ENCODE measurements around the gene HYAL4.
"Not testable (repeated sequence)": the region's sequence is repeated elsewhere in the genome, so short reads cannot be mapped to it uniquely, and the experiment has no call there.

HYAL4 gene

DNA sequence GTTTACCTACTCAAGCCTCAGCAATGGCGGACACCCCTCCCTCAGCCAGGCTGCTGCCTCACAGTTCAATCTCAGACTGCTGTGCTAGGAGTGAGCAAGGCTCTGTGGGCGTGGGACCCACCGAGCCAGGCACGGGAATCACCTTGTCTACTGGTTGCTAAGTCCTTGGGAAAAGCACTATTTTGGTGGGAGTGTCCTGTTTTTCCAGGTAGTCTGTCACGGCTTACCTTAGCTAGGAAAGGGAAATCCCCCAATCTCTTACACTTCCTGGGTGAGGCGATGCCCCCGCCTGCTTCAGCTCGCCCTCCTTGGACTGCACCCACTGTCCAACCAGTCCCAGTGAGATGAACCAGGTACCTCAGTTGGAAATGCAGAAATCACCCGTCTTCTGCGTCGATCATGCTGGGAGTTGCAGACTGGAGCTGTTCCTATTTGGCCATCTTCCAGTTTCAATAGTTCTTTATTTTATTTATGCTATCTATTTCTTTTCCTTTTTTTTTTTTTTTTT is at the start of gene HYAL4:
Gene HYAL4, plus strand, starts transcription at position 458 of the 508 bp plus-strand sequence. CDS start 23,105 bp downstream, outside the sequence.
- no peak for DNase-seq

- DNase-seq, result no peak
Observed at GRCh38 chr7:123795917-123796316, 49.1 kb upstream of the HYAL4 start.

DNA sequence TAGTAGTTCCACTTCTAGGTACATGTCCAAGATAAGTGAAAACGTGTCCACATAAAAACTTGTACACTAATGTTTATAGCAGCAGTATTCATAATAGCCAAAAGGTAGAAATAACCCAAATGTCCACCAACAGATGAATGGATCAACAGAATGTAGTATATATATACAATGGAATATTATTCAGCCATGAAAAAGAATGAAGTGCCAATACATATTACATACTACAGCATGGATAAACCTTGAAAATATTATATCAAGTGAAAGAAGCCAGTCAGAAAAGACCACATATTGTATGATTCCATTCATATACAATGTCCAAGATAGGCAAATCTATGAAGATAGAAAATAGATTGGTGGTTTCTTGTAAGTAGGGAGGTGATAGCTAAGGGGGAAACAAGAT is 48.4 kb upstream of the HYAL4 start:
- no peak for DNase-seq

- peak; percentile 29 for DNase-seq
Observed at GRCh38 chr7:123797673-123798531, 47.1 kb upstream of the HYAL4 start.

GRCh38 chr7:123798532-123799188 is 46.3 kb upstream of the HYAL4 start:
- DNase-seq, result no peak

DNA sequence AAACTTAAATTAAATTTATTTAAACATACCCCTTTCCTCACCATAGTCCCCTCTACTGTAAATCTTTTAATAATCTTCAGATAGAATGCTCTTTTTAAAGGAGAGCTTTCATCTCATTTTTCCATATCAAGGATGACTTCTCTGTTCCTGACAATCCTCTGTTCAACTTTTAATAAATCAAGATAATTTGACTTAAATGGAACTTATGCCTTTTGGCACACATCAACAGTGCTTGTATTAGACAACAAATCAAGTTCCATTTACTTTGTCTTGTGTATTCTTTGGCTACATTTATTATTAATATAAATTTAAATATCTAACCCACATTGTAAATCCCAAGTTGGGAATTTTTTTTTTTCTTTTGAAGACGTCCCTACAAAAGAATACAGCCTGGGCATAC is 42.7 kb upstream of the HYAL4 start:
- no peak for DNase-seq

DNA sequence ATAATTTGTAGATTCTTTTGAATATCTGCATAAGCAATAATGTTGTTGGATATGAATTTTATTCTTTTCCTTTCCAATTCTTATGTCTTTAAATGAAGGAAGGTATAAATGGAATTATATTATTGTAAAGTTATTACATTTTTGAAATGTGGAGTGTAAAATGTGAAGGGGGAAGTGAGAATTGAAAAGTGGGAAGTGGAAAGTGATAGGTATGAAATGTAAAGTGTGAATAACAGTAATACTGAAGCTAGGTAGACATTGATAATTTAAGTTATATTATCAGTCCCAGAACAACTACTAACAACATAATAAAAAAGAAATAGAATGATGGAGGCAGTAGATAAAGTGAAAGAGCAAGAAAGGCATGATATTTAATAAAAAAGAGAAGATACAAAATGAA is 39.7 kb upstream of the HYAL4 start:
- DNase-seq, result no peak

GRCh38 chr7:123809471-123809870 is 35.5 kb upstream of the HYAL4 start:
- no peak for DNase-seq

DNA sequence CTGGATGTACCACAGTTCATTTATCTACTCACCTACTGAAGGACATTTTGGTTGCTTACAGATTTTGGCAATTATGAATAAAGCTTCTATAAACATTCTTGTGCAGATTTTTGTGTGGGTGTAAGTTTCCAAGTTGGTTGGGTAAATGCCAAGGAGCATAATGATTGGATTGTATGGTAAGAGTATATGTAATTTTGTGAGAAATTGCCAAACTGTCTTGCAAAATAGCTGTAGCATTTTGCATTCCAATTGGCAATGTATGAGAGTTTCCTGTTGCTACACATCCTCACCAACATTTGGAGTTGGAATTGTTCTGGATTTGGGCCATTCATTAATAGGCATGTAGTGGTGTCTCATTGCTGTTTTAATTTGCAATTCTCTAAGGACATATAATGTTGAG is 33.9 kb upstream of the HYAL4 start:
- no peak for DNase-seq

- no peak for DNase-seq
Observed at GRCh38 chr7:123816916-123817315, 28.1 kb upstream of the HYAL4 start.

DNA sequence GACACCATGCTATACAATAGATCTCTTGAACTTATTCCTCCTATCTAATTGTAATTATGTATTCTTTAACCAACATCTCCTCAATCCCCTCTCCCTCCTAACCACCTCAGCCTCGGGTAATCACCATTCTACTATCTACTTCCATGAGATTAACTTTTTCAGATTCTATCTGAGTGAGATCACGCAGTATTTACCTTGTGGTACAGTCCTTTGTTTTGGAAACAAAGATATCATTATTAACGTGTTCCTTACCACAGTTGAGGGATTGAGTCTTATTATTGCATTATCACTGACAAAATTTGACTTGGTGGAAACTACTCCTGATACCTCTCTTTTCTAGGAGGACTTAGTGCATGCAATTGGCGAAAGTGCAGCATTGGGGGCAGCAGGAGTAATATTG is 26.0 kb upstream of the HYAL4 start:
- no peak for DNase-seq

GRCh38 chr7:123819795-123820194 is 25.2 kb upstream of the HYAL4 start:
- not testable (repeated sequence) for DNase-seq

GRCh38 chr7:123820864-123821263 is 24.1 kb upstream of the HYAL4 start:
- no peak for DNase-seq

DNA sequence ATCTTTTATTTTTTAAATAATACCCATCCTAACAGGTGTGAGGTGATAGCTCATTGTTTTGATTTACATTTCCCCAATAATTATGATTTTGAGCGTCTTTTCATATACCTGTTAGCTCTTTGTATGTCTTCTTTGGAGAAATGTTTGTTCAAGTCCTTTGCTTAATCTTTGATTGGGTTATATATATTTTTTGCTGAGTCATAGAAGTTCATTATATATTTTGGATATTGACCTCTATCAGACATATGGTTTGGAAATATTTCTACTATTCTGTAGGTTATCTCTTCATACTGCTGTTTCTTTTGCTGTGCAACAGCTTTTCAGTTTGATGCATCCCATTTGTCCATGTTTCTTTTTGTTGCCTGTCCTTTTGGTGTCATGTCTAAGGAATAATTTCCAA is 23.6 kb upstream of the HYAL4 start:
- no peak for DNase-seq

GRCh38 chr7:123823898-123824753 is 20.8 kb upstream of the HYAL4 start:
- peak; percentile 62 for DNase-seq

GRCh38 chr7:123824754-123825067 is 20.3 kb upstream of the HYAL4 start:
- DNase-seq, result no peak

DNA sequence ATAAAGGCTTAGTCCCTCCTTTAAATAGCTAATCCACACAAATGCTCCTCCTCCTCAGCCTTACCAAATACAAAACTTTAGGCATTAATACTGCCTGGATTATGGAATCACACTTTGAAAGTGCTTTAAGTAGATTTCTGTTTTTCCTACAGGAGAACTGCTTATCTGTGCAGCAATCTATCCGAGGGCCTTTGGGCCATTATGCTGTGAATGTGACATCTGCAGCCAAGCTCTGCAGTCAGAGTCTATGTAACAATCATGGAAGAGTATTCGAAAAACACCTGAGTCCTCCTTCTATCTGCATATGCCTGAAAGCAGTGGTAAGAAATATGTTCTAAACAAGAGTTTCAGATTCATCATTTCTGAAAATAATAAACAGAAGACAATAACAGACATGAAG is 16.2 kb upstream of the HYAL4 start:
- no peak for DNase-seq

GRCh38 chr7:123836656-123837055 is 8.3 kb upstream of the HYAL4 start:
- no peak for DNase-seq

DNA sequence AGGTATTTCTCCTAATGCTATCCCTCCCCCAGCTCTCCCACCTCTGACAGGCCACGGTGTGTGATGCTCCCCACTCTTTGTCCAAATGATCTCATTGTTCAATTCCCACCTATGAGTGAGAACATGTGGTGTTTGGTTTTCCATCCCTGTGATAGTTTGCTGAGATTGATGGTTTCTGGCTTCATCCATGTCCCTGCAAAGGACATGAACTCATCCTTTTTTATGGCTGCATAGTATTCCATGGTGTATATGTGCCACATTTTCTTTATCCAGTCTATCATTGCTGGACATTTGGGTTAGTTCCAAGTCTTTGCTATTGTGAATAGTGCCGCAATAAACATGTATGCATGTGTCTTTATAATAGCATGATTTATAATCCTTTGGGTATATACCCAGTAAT is 5.9 kb upstream of the HYAL4 start:
- not testable (repeated sequence) for DNase-seq

DNA sequence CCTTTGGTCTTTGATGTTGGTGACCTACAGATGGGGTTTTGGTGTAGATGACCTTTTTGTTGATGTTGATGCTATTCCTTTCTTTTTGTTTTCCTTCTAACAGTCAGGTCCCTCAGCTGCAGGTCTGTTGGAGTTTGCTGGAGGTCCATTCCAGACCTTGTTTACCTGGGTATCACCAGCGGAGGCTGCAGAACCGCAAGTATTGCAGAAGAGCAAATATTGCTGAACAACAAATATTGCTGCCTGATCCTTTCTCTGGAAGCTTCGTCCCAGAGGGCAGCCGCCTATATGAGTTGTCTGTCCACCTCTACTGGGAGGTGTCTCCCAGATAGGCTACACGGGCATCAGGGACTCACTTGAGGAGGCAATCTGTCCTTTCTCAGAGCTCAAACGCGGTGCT is 827 bp upstream of the HYAL4 start:
- not testable (repeated sequence) for DNase-seq

- DNase-seq, result no peak
Observed at GRCh38 chr7:123845823-123846216, 851 bp downstream of the HYAL4 start.

DNA sequence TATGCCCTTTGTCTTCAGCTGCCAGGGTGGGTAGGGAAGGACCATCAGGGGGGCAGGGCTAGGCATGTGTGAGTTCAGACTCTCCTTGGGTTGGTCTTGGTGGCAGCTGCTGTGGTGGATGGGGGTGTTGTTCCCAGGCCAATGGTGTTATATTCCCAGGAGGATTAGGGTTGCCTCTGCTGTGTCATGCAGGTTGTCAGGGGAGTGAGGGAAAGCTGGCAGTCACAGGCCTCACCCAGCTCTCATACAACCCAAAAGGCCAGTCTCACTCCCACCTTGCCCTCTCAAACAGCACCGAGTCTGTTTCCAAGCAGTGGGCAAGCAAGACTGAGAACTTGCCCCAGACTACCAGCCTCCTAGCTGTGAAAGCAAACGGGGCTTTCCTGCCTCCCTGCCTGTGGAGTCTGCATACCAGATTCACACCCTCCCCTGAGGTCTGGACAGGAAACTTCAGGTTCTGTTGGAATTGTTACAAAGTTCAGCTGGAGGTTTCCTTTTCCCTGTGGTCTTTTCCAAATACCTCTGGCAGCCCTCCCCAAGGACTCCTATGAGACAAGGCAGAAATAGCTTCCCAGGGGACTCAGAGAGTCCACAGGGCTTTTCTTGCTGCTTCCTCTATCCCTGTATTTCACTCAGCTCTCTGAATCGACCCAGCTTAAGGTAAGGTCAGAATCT is 1.4 kb downstream of the HYAL4 start:
- DNase-seq, result no peak

DNA sequence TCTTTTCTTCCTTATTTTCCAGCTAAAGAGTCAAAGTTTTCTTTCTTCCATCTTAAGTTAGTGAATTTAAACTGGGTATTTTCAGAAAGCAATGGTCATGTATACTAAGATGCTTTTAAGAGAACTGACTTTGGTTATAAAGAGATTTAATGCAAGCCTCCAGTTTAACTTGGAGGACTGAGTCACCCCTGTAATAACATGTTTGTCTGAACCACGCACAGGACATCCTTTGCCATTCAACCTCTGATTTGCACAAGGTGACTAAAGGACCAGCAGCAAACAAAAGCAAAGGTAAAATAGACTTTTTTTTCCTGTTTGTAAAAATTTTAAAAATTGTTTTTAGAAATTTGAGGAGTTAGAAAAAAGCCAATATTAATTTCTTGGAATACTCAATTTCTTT is 2.9 kb downstream of the HYAL4 start:
- DNase-seq, result no peak
